ENCODE data around the gene ANKRD11. TPM values are rescaled to one million over a fixed set of nuclear protein-coding genes. Genes with fewer than 3 reads are reported as not detected.
A peak's percentile ranks its signal among the peaks of the same experiment; 100 is the strongest.

ANKRD11 gene
- total and polyA plus RNA-seq, 7 experiments from 2014 or later = 8.7 to 254 (median 239) TPM

- ATAC-seq (no peak), DNase-seq (no peak)
- intact Hi-C loops (cut with micrococcal nuclease) = no loop called here
- CTCF ChIA-PET = interaction anchor here (0.7 to 1.6 kb wide), 2 partner anchors 9 to 130 kb away, joined by 3 to 4 read pairs; no protein-coding TSS in a partner anchor
- H3K9me3 Mint-ChIP-seq = peaks cover 0 to 4% (median 0%) of the 10 kb centered on the region in 11 donors
- peaks cover 74 to 96% (median 86%) of the 10 kb centered on the region in 7 donors for H3K4me1 Mint-ChIP-seq
- Histone ChIP-seq H3K4me3 (ENCODE audit: low read length) (no peak overlapping the region), H3K9me3 (ENCODE audit: control insufficient read depth in 2 of 3, low read length in 3 of 3) (no peaks in the 10 kb centered on the region), H3K4me1 (ENCODE audit: control insufficient read depth in 2 of 2, insufficient read depth in 2 of 2, low read length in 2 of 2) (peaks cover 82 to 84% of the 10 kb centered on the region in 2 donors), H3K27ac (ENCODE audit: low read depth, low read length) (peak overlapping the region; percentile 37), H3K36me3 (ENCODE audit: control insufficient read depth in 2 of 3, insufficient read depth in 3 of 3, low read length in 3 of 3) (no peaks in the 10 kb centered on the region), H3K27me3 (ENCODE audit: control insufficient read depth in 2 of 2, insufficient read depth in 2 of 2, low read length in 2 of 2) (no peaks in the 10 kb centered on the region)
- peak overlapping the region in 5 of 9 donors; percentile 32 to 88 (median 81) for H3K27ac Mint-ChIP-seq
- peaks cover 0 to 15% (median 7%) of the 10 kb centered on the region in 5 donors for H3K36me3 Mint-ChIP-seq
- H3K4me3 Mint-ChIP-seq = peak overlapping the region in 9 of 10 donors; percentile 25 to 95 (median 76)
- H3K27me3 Mint-ChIP-seq = no peaks in the 10 kb centered on the region
- POLR2A ChIA-PET = interaction anchor here (0.8 to 2.5 kb wide), 5 partner anchors 8 to 49 kb away, joined by 3 to 12 read pairs (median 5); no protein-coding TSS in a partner anchor
Observed at GRCh38 chr16:89475144-89475543, 15.2 kb downstream of the ANKRD11 start.

GRCh38 chr16:89473791-89474414 lies 16.5 kb downstream of the ANKRD11 start:
- POLR2A ChIA-PET = interaction anchor here (0.7 to 2.5 kb wide), 9 partner anchors 9 to 159 kb away, joined by 3 to 12 read pairs (median 4); no protein-coding TSS in a partner anchor
- CTCF ChIA-PET = interaction anchor here (1.6 kb wide), 1 partner anchor 10 kb away, joined by 4 read pairs; no protein-coding TSS in a partner anchor

GRCh38 chr16:89473136-89473712 lies 17.1 kb downstream of the ANKRD11 start:
- no peaks in the 10 kb centered on the region for H3K27me3 ChIP-seq (ENCODE audit: control insufficient read depth in 2 of 2, insufficient read depth in 2 of 2, low read length in 2 of 2)
- no peak overlapping the region for H3K4me3 ChIP-seq (ENCODE audit: low read length)
- Mint-ChIP-seq H3K27ac (peak overlapping the region in 8 of 9 donors; percentile 16 to 84 (median 62)), H3K36me3 (peaks cover 0 to 15% (median 7%) of the 10 kb centered on the region in 5 donors), H3K9me3 (peaks cover 0 to 4% (median 0%) of the 10 kb centered on the region in 11 donors), H3K27me3 (no peaks in the 10 kb centered on the region), H3K4me3 (peak overlapping the region; percentile 5 to 95 (median 70)), H3K4me1 (peaks cover 68 to 97% (median 86%) of the 10 kb centered on the region in 7 donors)
- intact Hi-C loops (cut with micrococcal nuclease) = no loop called here
- CTCF ChIA-PET = interaction anchor here (0.6 kb wide), 1 partner anchor 204 kb away, joined by 4 read pairs; no protein-coding TSS in a partner anchor
- DNase-seq (no peak), ATAC-seq (no peak)
- no peak overlapping the region for H3K27ac ChIP-seq (ENCODE audit: low read depth, low read length)
- POLR2A ChIA-PET = interaction anchor here (0.6 to 2.5 kb wide), 6 partner anchors 10 to 60 kb away, joined by 3 to 12 read pairs (median 6); partner anchors contain the start of gene SPG7
- H3K4me1 ChIP-seq (ENCODE audit: control insufficient read depth in 2 of 2, insufficient read depth in 2 of 2, low read length in 2 of 2) = peaks cover 75 to 79% of the 10 kb centered on the region in 2 donors
- no peaks in the 10 kb centered on the region for H3K9me3 ChIP-seq (ENCODE audit: control insufficient read depth in 2 of 3, low read length in 3 of 3)
- no peaks in the 10 kb centered on the region for H3K36me3 ChIP-seq (ENCODE audit: control insufficient read depth in 2 of 3, insufficient read depth in 3 of 3, low read length in 3 of 3)

More at GRCh38 chr16:89473791-89474414, 16.5 kb downstream of the ANKRD11 start:
- Histone ChIP-seq H3K4me1 (ENCODE audit: control insufficient read depth in 2 of 2, insufficient read depth in 2 of 2, low read length in 2 of 2) (peaks cover 80 to 81% of the 10 kb centered on the region in 2 donors), H3K9me3 (ENCODE audit: control insufficient read depth in 2 of 3, low read length in 3 of 3) (no peaks in the 10 kb centered on the region), H3K27me3 (ENCODE audit: control insufficient read depth in 2 of 2, insufficient read depth in 2 of 2, low read length in 2 of 2) (no peaks in the 10 kb centered on the region), H3K36me3 (ENCODE audit: control insufficient read depth in 2 of 3, insufficient read depth in 3 of 3, low read length in 3 of 3) (no peaks in the 10 kb centered on the region), H3K4me3 (ENCODE audit: low read length) (no peak overlapping the region), H3K27ac (ENCODE audit: low read depth, low read length) (no peak overlapping the region)
- Mint-ChIP-seq H3K4me1 (peaks cover 75 to 97% (median 89%) of the 10 kb centered on the region in 7 donors), H3K9me3 (peaks cover 0 to 4% (median 0%) of the 10 kb centered on the region in 11 donors), H3K36me3 (peaks cover 0 to 15% (median 7%) of the 10 kb centered on the region in 5 donors), H3K27ac (peak overlapping the region; percentile 16 to 81 (median 69)), H3K4me3 (peak overlapping the region; percentile 66 to 95 (median 76)), H3K27me3 (no peaks in the 10 kb centered on the region)
- DNase-seq (no peak), ATAC-seq (peak; percentile 38)
- intact Hi-C loops (cut with micrococcal nuclease) = no loop called here

GRCh38 chr16:89472711-89473075 lies 17.7 kb downstream of the ANKRD11 start:
- peak overlapping the region in 8 of 9 donors; percentile 16 to 84 (median 70) for H3K27ac Mint-ChIP-seq
- Histone ChIP-seq H3K36me3 (ENCODE audit: control insufficient read depth in 2 of 3, insufficient read depth in 3 of 3, low read length in 3 of 3) (no peaks in the 10 kb centered on the region), H3K27ac (ENCODE audit: low read depth, low read length) (no peak overlapping the region), H3K4me3 (ENCODE audit: low read length) (peak overlapping the region; percentile 1), H3K9me3 (ENCODE audit: control insufficient read depth in 2 of 3, low read length in 3 of 3) (no peaks in the 10 kb centered on the region), H3K4me1 (ENCODE audit: control insufficient read depth in 2 of 2, insufficient read depth in 2 of 2, low read length in 2 of 2) (peaks cover 71 to 74% of the 10 kb centered on the region in 2 donors), H3K27me3 (ENCODE audit: control insufficient read depth in 2 of 2, insufficient read depth in 2 of 2, low read length in 2 of 2) (no peaks in the 10 kb centered on the region)
- CTCF ChIA-PET = no interaction called here
- intact Hi-C loops (cut with micrococcal nuclease) = loop anchor here in 1 of 2 donors (1.0 kb wide), 1 partner anchor 12 kb away; no protein-coding TSS in a partner anchor
- no peaks in the 10 kb centered on the region for H3K27me3 Mint-ChIP-seq
- POLR2A ChIA-PET = interaction anchor here (0.6 to 2.5 kb wide), 6 partner anchors 9 to 41 kb away, joined by 3 to 8 read pairs (median 6); partner anchors contain the start of genes ANKRD11 and SPG7
- peak overlapping the region; percentile 16 to 95 (median 70) for H3K4me3 Mint-ChIP-seq
- ATAC-seq (no peak), DNase-seq (no peak)
- H3K36me3 Mint-ChIP-seq = peaks cover 0 to 15% (median 7%) of the 10 kb centered on the region in 5 donors
- H3K9me3 Mint-ChIP-seq = peaks cover 0 to 4% (median 0%) of the 10 kb centered on the region in 11 donors
- H3K4me1 Mint-ChIP-seq = peaks cover 63 to 97% (median 86%) of the 10 kb centered on the region in 7 donors

GRCh38 chr16:89467382-89467781 lies 23.0 kb downstream of the ANKRD11 start:
- H3K27me3 Mint-ChIP-seq = no peaks in the 10 kb centered on the region
- Histone ChIP-seq H3K27ac (ENCODE audit: low read depth, low read length) (no peak overlapping the region), H3K9me3 (ENCODE audit: control insufficient read depth in 2 of 3, low read length in 3 of 3) (no peaks in the 10 kb centered on the region), H3K4me1 (ENCODE audit: control insufficient read depth in 2 of 2, insufficient read depth in 2 of 2, low read length in 2 of 2) (peaks cover 35 to 45% of the 10 kb centered on the region in 2 donors), H3K36me3 (ENCODE audit: control insufficient read depth in 2 of 3, insufficient read depth in 3 of 3, low read length in 3 of 3) (no peaks in the 10 kb centered on the region), H3K4me3 (ENCODE audit: low read length) (no peak overlapping the region), H3K27me3 (ENCODE audit: control insufficient read depth in 2 of 2, insufficient read depth in 2 of 2, low read length in 2 of 2) (no peaks in the 10 kb centered on the region)
- peaks cover 41 to 90% (median 70%) of the 10 kb centered on the region in 7 donors for H3K4me1 Mint-ChIP-seq
- H3K9me3 Mint-ChIP-seq = no peaks in the 10 kb centered on the region
- intact Hi-C loops (cut with micrococcal nuclease) = loop anchor here in 1 of 2 donors (2.0 kb wide), 1 partner anchor 17 kb away; no protein-coding TSS in a partner anchor
- ChIA-PET CTCF (interaction anchor here (0.7 to 1.4 kb wide), 3 partner anchors 13 to 408 kb away, joined by 3 to 5 read pairs (median 4); no protein-coding TSS in a partner anchor), POLR2A (interaction anchor here (0.7 to 3.4 kb wide), 3 partner anchors 15 to 25 kb away, joined by 3 to 17 read pairs (median 3); no protein-coding TSS in a partner anchor)
- H3K4me3 Mint-ChIP-seq = peak overlapping the region in 8 of 10 donors; percentile 36 to 64 (median 47)
- DNase-seq (no peak), ATAC-seq (no peak)
- peak overlapping the region in 7 of 9 donors; percentile 24 to 91 (median 67) for H3K27ac Mint-ChIP-seq
- peaks cover 0 to 3% (median 0%) of the 10 kb centered on the region in 5 donors for H3K36me3 Mint-ChIP-seq

GRCh38 chr16:89466920-89467319 lies 23.4 kb downstream of the ANKRD11 start:
- ATAC-seq (no peak), DNase-seq (no peak)
- H3K36me3 ChIP-seq (ENCODE audit: control insufficient read depth in 2 of 3, insufficient read depth in 3 of 3, low read length in 3 of 3) = no peaks in the 10 kb centered on the region
- peaks cover 30 to 40% of the 10 kb centered on the region in 2 donors for H3K4me1 ChIP-seq (ENCODE audit: control insufficient read depth in 2 of 2, insufficient read depth in 2 of 2, low read length in 2 of 2)
- ChIA-PET CTCF (interaction anchor here (0.8 to 1.4 kb wide), 2 partner anchors 13 to 64 kb away, joined by 4 to 5 read pairs; no protein-coding TSS in a partner anchor), POLR2A (interaction anchor here (0.5 to 3.4 kb wide), 3 partner anchors 17 to 88 kb away, joined by 3 to 17 read pairs (median 3); no protein-coding TSS in a partner anchor)
- no peaks in the 10 kb centered on the region for H3K27me3 ChIP-seq (ENCODE audit: control insufficient read depth in 2 of 2, insufficient read depth in 2 of 2, low read length in 2 of 2)
- no peaks in the 10 kb centered on the region for H3K9me3 ChIP-seq (ENCODE audit: control insufficient read depth in 2 of 3, low read length in 3 of 3)
- intact Hi-C loops (cut with micrococcal nuclease) = loop anchor here in 1 of 2 donors (2.0 kb wide), 1 partner anchor 18 kb away; no protein-coding TSS in a partner anchor
- no peak overlapping the region for H3K27ac ChIP-seq (ENCODE audit: low read depth, low read length)
- no peaks in the 10 kb centered on the region for H3K9me3 Mint-ChIP-seq
- peak overlapping the region; percentile 4 to 91 (median 46) for H3K27ac Mint-ChIP-seq
- H3K4me3 ChIP-seq (ENCODE audit: low read length) = no peak overlapping the region
- H3K4me1 Mint-ChIP-seq = peaks cover 36 to 87% (median 69%) of the 10 kb centered on the region in 7 donors
- peaks cover 0 to 3% (median 0%) of the 10 kb centered on the region in 5 donors for H3K36me3 Mint-ChIP-seq
- H3K27me3 Mint-ChIP-seq = no peaks in the 10 kb centered on the region
- peak overlapping the region in 8 of 10 donors; percentile 17 to 64 (median 46) for H3K4me3 Mint-ChIP-seq

Measured in naive thymus-derived CD4-positive, alpha-beta T cell (primary cell).